Omental fat pad (tissue), 4 donors: ENCODE results near the gene FBRS. TPM values are rescaled to one million over a fixed set of nuclear protein-coding genes. Genes with fewer than 3 reads are reported as not detected.

ENCODE experiments used
- ATAC-seq: fragments of 150-250 bp; one replicate; pipeline ENCODE4 v1.9.1; 2016; ENCODE audit warnings: mild to moderate bottlenecking, moderate library complexity; ENCODE audit not compliant: low FRiP score
- DNase-seq: peaks from one replicate; pipeline ENCODE4 v3.0.0-alpha.2; 2019; ENCODE audit warnings: low spot score
- CTCF ChIP-seq, 3 donors: fragments of 450-650 bp; IDR thresholded peaks; one replicate each; pipeline ENCODE4 v1.5.1; 2016 to 2017; ENCODE audit warnings: antibody characterized with exemption in 3 of 3, mild to moderate bottlenecking in 3 of 3, moderate library complexity in 2 of 3
- total RNA-seq, 4 donors: library from RNA; depleted of rRNA; stranded (reverse); fragments of >200 nt; gene quantifications; one replicate each; pipeline ENCODE4 v1.1.0, GENCODE V29; 2016

Gene FBRS
- total RNA-seq, 4 donors from 2014 or later: 15.4 to 49.7 (median 23.4) TPM

GRCh38 chr16:30645727-30646126, 12.5 kb upstream of the FBRS start:
- ATAC-seq (no peak), DNase-seq (no peak)
- no peak for TF ChIP-seq CTCF (IDR thresholded peaks at IDR 0.05)

- DNase-seq (no peak), ATAC-seq (no peak)
- no peak for TF ChIP-seq CTCF (IDR thresholded peaks at IDR 0.05)
These were observed 11.0 kb upstream of the FBRS start for GRCh38 chr16:30647274-30647571.

GRCh38 chr16:30649725-30650368, 8.4 kb upstream of the FBRS start:
- DNase-seq (no peak), ATAC-seq (no peak)
- no peak for TF ChIP-seq CTCF (IDR thresholded peaks at IDR 0.05)

DNA sequence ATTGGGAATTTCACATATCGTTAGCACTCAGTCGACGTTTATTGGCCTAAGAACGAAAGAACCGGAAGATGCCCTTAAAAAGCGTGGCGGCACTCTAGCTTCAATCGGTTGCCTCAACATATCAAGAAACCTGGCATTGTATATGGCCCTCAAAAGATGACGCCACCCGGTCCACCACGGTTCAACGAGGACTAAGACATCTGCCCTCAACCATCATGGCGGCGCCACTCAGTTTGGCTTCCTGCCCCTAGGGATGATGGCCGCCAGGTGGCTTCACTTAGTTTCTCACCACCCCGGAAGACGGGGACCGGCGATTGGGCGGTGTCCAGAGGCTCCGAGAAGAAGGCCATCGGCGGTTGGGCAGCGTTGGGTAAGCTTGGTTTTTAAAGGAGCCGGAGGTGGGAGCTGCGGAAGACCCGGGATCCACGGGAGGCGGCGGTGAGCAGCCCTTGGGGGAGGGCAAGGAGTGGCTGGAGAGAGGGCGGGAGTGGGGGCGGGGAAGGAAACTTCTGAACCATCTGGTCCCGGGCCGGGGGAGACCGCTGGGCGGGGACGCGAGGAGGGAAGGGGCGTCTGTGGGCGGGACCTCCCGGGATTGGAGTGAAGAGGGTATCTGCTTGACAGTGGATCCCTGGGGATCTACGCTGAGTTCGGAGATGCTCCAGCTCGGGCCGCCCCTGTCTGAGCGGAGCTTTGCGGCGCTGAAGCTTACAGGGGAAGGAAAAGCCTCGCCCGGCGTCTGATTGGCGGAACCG, 7.7 kb upstream of the FBRS start, which contains the start of gene PRR14:
Gene PRR14, plus strand, starts transcription at position 592 of the 755 bp plus-strand sequence. CDS start 686 bp downstream, outside the sequence.
- ATAC-seq (peak; percentile 92), DNase-seq (peak; percentile 98)
- peak in 1 of 3 donors; percentile 38 for TF ChIP-seq CTCF (IDR thresholded peaks at IDR 0.05)

DNA sequence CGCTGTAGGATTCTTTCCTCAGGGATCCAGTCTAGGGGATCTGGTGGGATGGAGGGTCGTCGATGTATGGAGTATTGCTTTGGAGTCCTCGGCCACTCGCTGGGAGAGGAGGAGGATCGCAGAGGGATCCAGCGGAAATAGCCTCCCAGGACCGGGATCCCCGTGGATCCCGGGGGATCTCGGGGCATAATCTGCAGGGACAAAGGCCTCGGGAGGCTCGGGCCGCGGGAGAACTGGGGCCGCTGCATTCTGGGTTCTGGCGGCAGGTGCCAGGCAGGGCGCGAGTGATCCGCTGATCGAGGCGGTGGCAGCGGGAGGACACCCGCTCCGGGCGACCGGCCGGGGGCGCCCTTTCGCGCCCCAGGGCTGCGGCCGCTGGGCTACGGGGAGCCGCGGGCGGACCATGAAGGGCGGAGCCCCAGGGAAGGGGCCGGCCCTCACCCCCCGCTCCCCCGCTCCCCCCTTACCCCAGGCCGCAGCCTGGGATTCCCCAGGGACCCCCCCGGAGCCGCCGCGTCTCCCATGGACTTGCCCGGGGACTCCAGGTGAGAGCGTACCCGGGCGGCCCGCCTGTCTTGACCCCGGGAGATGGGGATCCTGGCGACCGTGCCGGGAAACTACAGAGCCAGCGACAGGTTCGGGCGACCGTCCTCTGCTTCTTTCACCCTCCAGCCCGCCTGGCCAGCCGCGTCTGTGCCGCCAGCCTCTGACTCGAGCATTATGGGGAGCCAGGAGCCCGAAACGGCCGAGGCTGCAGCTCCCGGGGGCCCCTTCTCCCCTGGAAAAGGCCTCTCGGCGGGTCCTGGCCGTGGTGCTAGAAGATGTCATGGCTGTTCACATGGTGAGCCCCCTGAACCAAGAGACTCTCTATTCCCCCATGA, 6.9 kb upstream of the FBRS start:
- ATAC-seq (peak; percentile 64), DNase-seq (peak; percentile 34)
- TF ChIP-seq CTCF (IDR thresholded peaks at IDR 0.05): peak in 1 of 3 donors; percentile 45

GRCh38 chr16:30652005-30652296, 6.3 kb upstream of the FBRS start:
- ATAC-seq: no peak
- no peak for DNase-seq
- TF ChIP-seq CTCF (IDR thresholded peaks at IDR 0.05): no peak
